WERI-Rb-1 (cell line): ENCODE measurements around the gene CAV2.

Experiments
- DNase-seq: peaks from one replicate; pipeline ENCODE4 v3.0.0-alpha.2; 2020
- H3K27ac ChIP-seq: fragments of 250-450 bp; sonication (Bioruptor Pico); 2 replicates; pipeline ENCODE4 v1.5.1; 2020; ENCODE audit warnings: mild to moderate bottlenecking, moderate library complexity
- H3K27me3 ChIP-seq: fragments of 250-450 bp; sonication (Bioruptor Pico); 2 replicates; pipeline ENCODE4 v1.5.1; 2021; ENCODE audit warnings: mild to moderate bottlenecking, low read depth, moderate library complexity; ENCODE audit not compliant: insufficient read depth, severe bottlenecking
- H3K36me3 ChIP-seq: fragments of 250-450 bp; sonication (Bioruptor Pico); 2 replicates; pipeline ENCODE4 v1.5.1; 2020; ENCODE audit warnings: mild to moderate bottlenecking, moderate library complexity
- H3K4me3 ChIP-seq: 2 replicates; pipeline ENCODE4 v1.5.1; 2011; ENCODE audit warnings: low read depth, mild to moderate bottlenecking, control low read depth, low read length
- H3K9me3 ChIP-seq: fragments of 250-450 bp; sonication (Bioruptor Pico); 2 replicates; pipeline ENCODE4 v1.5.1; 2021; ENCODE audit warnings: mild to moderate bottlenecking, moderate library complexity; ENCODE audit not compliant: severe bottlenecking
- TF ChIP-seq, protein P1 (sequence below): IDR thresholded peaks from 2 replicates; pipeline ENCODE4 v1.5.1; 2011; ENCODE audit warnings: low read depth, mild to moderate bottlenecking, control low read depth, inconsistent platforms, low read length

Gene CAV2

DNA sequence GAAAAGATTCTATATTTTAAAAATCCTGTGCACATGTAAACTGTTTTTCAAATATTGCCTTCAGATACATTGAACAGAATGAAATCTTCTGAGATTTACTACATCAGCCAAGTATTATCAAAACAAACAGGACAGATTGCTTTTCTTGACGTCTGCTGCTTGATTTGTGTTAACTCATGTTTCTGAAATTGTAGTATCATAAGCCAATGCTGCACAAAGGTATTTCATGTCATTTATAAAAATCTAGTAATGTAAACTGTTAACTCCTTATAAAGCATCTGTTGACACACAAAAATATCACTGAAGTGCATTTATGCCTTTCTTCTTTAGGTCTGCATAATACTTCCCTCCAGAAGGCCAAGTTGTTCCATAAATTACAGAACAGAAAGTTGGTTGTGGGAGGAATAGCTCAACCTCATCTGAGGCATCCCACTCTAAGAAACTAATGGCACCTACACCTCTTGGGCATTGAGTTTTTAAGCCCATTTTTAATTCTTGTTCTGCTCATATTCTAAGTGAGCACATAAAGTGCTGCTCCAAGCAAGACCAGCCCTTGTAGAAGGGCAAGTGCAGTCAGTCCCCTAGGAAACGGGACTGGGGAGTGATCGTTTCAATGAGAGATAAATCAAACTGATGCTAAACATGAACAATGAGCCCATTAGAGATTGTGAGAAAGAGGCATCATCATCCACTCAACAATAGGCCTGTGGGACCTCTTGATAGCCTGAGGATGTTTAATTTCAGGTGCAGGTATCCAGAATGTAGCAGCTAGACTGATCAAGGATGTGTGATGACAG, 53.8 kb downstream of the CAV2 start:
- DNase-seq: no peak
- TF ChIP-seq, protein P1, sequence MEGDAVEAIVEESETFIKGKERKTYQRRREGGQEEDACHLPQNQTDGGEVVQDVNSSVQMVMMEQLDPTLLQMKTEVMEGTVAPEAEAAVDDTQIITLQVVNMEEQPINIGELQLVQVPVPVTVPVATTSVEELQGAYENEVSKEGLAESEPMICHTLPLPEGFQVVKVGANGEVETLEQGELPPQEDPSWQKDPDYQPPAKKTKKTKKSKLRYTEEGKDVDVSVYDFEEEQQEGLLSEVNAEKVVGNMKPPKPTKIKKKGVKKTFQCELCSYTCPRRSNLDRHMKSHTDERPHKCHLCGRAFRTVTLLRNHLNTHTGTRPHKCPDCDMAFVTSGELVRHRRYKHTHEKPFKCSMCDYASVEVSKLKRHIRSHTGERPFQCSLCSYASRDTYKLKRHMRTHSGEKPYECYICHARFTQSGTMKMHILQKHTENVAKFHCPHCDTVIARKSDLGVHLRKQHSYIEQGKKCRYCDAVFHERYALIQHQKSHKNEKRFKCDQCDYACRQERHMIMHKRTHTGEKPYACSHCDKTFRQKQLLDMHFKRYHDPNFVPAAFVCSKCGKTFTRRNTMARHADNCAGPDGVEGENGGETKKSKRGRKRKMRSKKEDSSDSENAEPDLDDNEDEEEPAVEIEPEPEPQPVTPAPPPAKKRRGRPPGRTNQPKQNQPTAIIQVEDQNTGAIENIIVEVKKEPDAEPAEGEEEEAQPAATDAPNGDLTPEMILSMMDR: no peak
- no peak overlapping the region for H3K27ac ChIP-seq
- no peaks in the 10 kb centered on the region for H3K9me3 ChIP-seq
- H3K4me3 ChIP-seq: no peak overlapping the region
- no peaks in the 10 kb centered on the region for H3K36me3 ChIP-seq
- H3K27me3 ChIP-seq: peaks cover 28% of the 10 kb centered on the region

DNA sequence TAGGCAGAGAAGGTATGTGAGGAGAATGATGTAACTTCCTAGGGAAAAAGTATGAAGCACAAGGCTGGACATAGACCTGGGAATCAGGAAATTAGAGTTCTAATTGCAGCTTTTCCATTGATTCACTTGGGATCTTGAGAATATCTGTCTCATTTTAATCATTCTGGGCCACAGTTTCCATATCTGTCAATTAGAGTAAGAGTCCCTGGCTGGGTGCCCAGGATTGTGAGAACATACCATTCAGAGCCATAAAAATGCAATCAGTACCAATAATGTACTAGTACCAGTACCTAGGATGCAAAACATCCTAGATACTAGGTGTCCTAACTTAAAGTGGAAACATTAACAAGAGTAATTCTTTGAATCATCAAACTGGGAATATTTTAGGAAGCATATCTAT, 54.9 kb downstream of the CAV2 start:
- Histone ChIP-seq H3K36me3 (no peaks in the 10 kb centered on the region), H3K27ac (no peak overlapping the region), H3K27me3 (peaks cover 23% of the 10 kb centered on the region), H3K4me3 (no peak overlapping the region), H3K9me3 (no peaks in the 10 kb centered on the region)
- DNase-seq: no peak
- TF ChIP-seq, protein P1: no peak

DNA sequence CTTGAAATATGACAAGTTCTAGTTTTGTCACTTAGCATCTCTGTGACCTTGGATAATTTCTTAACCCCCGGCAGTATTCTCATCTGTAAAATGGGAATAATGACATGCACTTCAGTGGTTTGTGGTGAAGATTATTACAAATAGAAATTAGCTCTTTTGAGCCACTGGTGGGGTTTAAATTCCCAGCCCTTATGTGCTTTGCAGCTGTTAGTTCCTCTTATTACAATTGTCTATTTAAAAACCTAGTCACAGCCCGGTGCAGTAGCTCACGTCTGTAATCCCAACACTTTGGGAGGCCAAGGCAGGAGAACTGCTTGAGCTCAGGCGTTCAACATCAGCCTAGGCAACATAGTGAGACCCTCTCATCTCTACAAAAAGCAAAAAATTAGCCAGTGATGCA, 55.4 kb downstream of the CAV2 start:
- Histone ChIP-seq H3K27ac (no peak overlapping the region), H3K36me3 (no peaks in the 10 kb centered on the region)
- TF ChIP-seq, protein P1: no peak

DNA sequence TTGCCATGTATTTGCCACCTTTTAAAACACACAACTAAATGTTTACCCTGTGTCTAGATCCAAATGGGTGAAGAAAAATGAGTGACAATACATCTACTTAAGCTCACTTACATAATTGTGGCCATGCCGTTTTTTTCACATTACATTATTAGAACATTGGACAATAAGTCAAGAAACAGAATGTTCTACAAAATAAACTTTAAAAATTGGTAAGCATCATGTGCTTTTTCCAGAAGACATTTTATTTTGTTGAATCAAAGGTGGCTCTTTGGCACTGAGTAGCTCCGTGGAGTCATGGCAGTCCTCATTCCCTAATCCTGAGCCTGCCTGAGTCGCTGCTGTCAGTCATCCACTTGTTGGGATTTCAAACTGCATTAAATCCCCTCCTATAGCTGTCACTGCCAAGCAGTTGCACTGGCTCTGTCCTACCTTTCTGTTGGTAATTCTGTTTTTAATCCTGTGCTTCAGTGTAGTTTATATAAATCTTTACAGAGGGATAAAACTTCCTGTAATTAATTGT, 57.6 kb downstream of the CAV2 start:
- TF ChIP-seq, protein P1: no peak
- Histone ChIP-seq H3K9me3 (no peaks in the 10 kb centered on the region), H3K36me3 (no peaks in the 10 kb centered on the region)

More for the DNA sequence above, 55.4 kb downstream of the CAV2 start:
- no peaks in the 10 kb centered on the region for H3K9me3 ChIP-seq
- no peak overlapping the region for H3K4me3 ChIP-seq
- DNase-seq: no peak
- peaks cover 23% of the 10 kb centered on the region for H3K27me3 ChIP-seq

DNA sequence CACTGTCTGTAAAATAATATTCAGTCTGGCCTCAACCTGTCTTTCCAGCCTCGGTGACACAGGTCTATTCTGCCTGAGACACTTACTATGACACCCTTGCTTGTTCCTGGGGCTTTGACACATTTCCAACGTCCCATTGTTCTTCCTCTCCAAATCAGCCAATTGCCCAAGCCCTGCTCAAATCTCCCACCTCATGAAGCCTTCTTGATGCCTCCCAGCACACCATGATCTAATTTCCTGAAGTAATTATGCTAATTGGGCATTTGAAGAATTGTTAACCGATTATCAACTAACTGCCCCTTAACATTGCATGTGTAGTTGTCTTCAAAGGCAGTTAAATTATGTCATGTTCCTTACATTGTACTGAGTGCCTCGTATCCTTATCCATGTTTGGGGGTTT, 58.4 kb downstream of the CAV2 start:
- Histone ChIP-seq H3K4me3 (no peak overlapping the region), H3K27me3 (peaks cover 6% of the 10 kb centered on the region), H3K36me3 (no peaks in the 10 kb centered on the region), H3K27ac (no peak overlapping the region), H3K9me3 (no peaks in the 10 kb centered on the region)
- DNase-seq: no peak
- TF ChIP-seq, protein P1: no peak

More for the DNA sequence above, 57.6 kb downstream of the CAV2 start:
- no peak overlapping the region for H3K27ac ChIP-seq
- H3K27me3 ChIP-seq: peaks cover 12% of the 10 kb centered on the region
- peak; percentile 40 for DNase-seq
- no peak overlapping the region for H3K4me3 ChIP-seq
